Fibroblast of lung (primary cell): ENCODE measurements around the gene PIP4K2A. TPM values are rescaled to one million over a fixed set of nuclear protein-coding genes. Genes with fewer than 3 reads are reported as not detected.
A peak's percentile ranks its signal among the peaks of the same experiment; 100 is the strongest.

ENCODE experiments used
- DNase-seq, 2 donors: peaks; one replicate each; pipeline versions ENCODE4 v3.0.0 to v3.0.0-alpha.2; 2010; ENCODE audit warnings: low read depth in 2 of 2
- H2AFZ ChIP-seq: 2 replicates; pipeline ENCODE4 v1.5.1; 2012; ENCODE audit warnings: low read length, control low read depth, inconsistent platforms
- H3K27ac ChIP-seq: 2 replicates; pipeline ENCODE4 v1.5.1; 2011; ENCODE audit warnings: low read length, control low read depth; ENCODE audit not compliant: insufficient read depth
- H3K27me3 ChIP-seq: 2 replicates; pipeline ENCODE4 v1.5.1; 2011; ENCODE audit warnings: mild to moderate bottlenecking, low read length; ENCODE audit not compliant: control insufficient read depth, insufficient read depth
- H3K36me3 ChIP-seq: 2 replicates; pipeline ENCODE4 v1.5.1; 2011; ENCODE audit warnings: low read length; ENCODE audit not compliant: control insufficient read depth, insufficient read depth
- H3K4me1 ChIP-seq: 2 replicates; pipeline ENCODE4 v1.5.1; 2011; ENCODE audit warnings: low read length; ENCODE audit not compliant: control insufficient read depth, insufficient read depth; ENCODE audit errors: extremely low read depth
- H3K4me2 ChIP-seq: 2 replicates; pipeline ENCODE4 v1.5.1; 2011; ENCODE audit warnings: low read length, control low read depth; ENCODE audit not compliant: insufficient read depth; ENCODE audit errors: extremely low read depth
- H3K4me3 ChIP-seq, 4 experiments: fragments of 200-600 bp in 1 of 4; sonication (generic) in 1 of 4; replicated peaks in 1 of 4; 2 replicates each; pipeline ENCODE4 v1.5.1; 2011 to 2016; ENCODE audit warnings: low read length in 4 of 4, low read depth in 3 of 4, mild to moderate bottlenecking in 3 of 4, control low read depth in 2 of 4, inconsistent platforms in 1 of 4, mixed read lengths in 1 of 4; ENCODE audit not compliant: insufficient read depth in 1 of 4; ENCODE audit errors: control extremely low read depth in 1 of 4
- H3K79me2 ChIP-seq: 2 replicates; pipeline ENCODE4 v1.5.1; 2012; ENCODE audit warnings: mild to moderate bottlenecking, low read length, inconsistent platforms; ENCODE audit not compliant: control insufficient read depth, insufficient read depth
- H3K9ac ChIP-seq: 2 replicates; pipeline ENCODE4 v1.5.1; 2011; ENCODE audit warnings: mild to moderate bottlenecking, low read length, control low read depth; ENCODE audit not compliant: insufficient read depth
- H3K9me3 ChIP-seq: 2 replicates; pipeline ENCODE4 v1.5.1; 2012; ENCODE audit warnings: low read depth, low read length; ENCODE audit not compliant: control insufficient read depth, insufficient read depth
- H4K20me1 ChIP-seq: 2 replicates; pipeline ENCODE4 v1.5.1; 2011; ENCODE audit warnings: low read length; ENCODE audit not compliant: control insufficient read depth, insufficient read depth; ENCODE audit errors: extremely low read depth
- EZH2 ChIP-seq: IDR thresholded peaks from 2 replicates; pipeline ENCODE4 v1.5.1; 2012; ENCODE audit warnings: low read length, control low read depth, mild to moderate bottlenecking; ENCODE audit errors: missing control alignments
- polyA plus RNA-seq, 2 donors: library from polyadenylated mRNA; depleted of rRNA in 1 of 2; stranded (reverse) in 1 of 2; unstranded in 1 of 2; fragments of >200 nt; gene quantifications; 2 replicates each; pipeline ENCODE4 v1.2.1, GENCODE V29; 2011 to 2012; ENCODE audit warnings: missing spikeins in 1 of 2
- total RNA-seq: library from RNA; depleted of rRNA; stranded (reverse); fragments of >200 nt; gene quantifications from 2 replicates; pipeline ENCODE4 v1.2.1, GENCODE V29; 2014
- TF ChIP-seq, protein P1 (sequence below), 2 donors: IDR thresholded peaks in 1 of 2; conservative IDR thresholded peaks in 1 of 2; 1 replicate in 1 of 2; 2 replicates in 1 of 2; pipeline ENCODE4 v1.5.1; 2011 to 2012; ENCODE audit warnings: low read length in 2 of 2, control low read depth in 1 of 2, inconsistent platforms in 1 of 2, low read depth in 1 of 2, mild to moderate bottlenecking in 1 of 2

Gene PIP4K2A
- total and polyA plus RNA-seq, 2 donors (not counting 1 experiment from before 2014, with no cell fraction given) = 28.5 to 40.0 TPM

- Histone ChIP-seq H3K27ac (no peak overlapping the region), H4K20me1 (no peaks in the 10 kb centered on the region), H2AFZ (no peak overlapping the region), H3K4me1 (peaks cover 6% of the 10 kb centered on the region), H3K27me3 (no peaks in the 10 kb centered on the region), H3K4me3 (no peak overlapping the region), H3K36me3 (no peaks in the 10 kb centered on the region), H3K4me2 (peak overlapping the region; percentile 8), H3K79me2 (peaks cover 16% of the 10 kb centered on the region), H3K9ac (no peak overlapping the region), H3K9me3 (no peaks in the 10 kb centered on the region)
- no peak for DNase-seq
- TF ChIP-seq, protein P1, sequence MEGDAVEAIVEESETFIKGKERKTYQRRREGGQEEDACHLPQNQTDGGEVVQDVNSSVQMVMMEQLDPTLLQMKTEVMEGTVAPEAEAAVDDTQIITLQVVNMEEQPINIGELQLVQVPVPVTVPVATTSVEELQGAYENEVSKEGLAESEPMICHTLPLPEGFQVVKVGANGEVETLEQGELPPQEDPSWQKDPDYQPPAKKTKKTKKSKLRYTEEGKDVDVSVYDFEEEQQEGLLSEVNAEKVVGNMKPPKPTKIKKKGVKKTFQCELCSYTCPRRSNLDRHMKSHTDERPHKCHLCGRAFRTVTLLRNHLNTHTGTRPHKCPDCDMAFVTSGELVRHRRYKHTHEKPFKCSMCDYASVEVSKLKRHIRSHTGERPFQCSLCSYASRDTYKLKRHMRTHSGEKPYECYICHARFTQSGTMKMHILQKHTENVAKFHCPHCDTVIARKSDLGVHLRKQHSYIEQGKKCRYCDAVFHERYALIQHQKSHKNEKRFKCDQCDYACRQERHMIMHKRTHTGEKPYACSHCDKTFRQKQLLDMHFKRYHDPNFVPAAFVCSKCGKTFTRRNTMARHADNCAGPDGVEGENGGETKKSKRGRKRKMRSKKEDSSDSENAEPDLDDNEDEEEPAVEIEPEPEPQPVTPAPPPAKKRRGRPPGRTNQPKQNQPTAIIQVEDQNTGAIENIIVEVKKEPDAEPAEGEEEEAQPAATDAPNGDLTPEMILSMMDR (conservative IDR thresholded peaks at IDR 0.05 in 1 of 2, IDR thresholded peaks at IDR 0.05 in 1 of 2; ENCODE audit: low read depth in 1 of 2, low read length in 2 of 2) = no peak
- no peak for TF ChIP-seq EZH2
Measured at GRCh38 chr10:22662733-22663330, 51.5 kb downstream of the PIP4K2A start.

DNA sequence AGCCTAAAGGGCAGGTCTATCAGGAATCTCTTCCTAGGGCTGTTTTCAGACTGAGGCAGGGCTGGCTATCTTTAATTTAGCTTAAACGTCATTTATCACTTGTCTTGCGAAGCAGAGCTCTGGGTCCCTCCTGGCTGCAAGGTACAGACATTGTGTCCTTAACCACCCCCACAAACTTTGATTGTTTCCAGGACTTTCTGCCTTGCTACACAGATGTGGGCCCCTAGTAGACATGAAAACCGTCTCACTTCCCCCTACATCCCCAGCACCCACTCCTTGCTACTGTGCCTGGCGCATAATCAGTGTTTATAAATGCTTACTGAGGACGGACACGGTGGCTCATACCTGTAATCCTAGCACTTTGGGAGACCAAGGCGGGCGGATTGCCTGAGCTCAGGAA lies 54.5 kb downstream of the PIP4K2A start:
- no peak for DNase-seq
- Histone ChIP-seq H3K9ac (no peak overlapping the region), H3K79me2 (peaks cover 10% of the 10 kb centered on the region), H3K4me1 (peaks cover 13% of the 10 kb centered on the region), H3K27me3 (no peaks in the 10 kb centered on the region), H3K36me3 (no peaks in the 10 kb centered on the region), H3K9me3 (no peaks in the 10 kb centered on the region), H4K20me1 (no peaks in the 10 kb centered on the region), H3K27ac (no peak overlapping the region), H3K4me3 (no peak overlapping the region), H3K4me2 (no peak overlapping the region), H2AFZ (no peak overlapping the region)
- TF ChIP-seq, protein P1 (conservative IDR thresholded peaks at IDR 0.05 in 1 of 2, IDR thresholded peaks at IDR 0.05 in 1 of 2; ENCODE audit: low read depth in 1 of 2, low read length in 2 of 2) = no peak
- no peak for TF ChIP-seq EZH2

- peaks cover 13% of the 10 kb centered on the region for H3K4me1 ChIP-seq
- peak; percentile 26 to 75 for DNase-seq
- H2AFZ ChIP-seq = no peak overlapping the region
- TF ChIP-seq, protein P1 (conservative IDR thresholded peaks at IDR 0.05 in 1 of 2, IDR thresholded peaks at IDR 0.05 in 1 of 2; ENCODE audit: low read depth in 1 of 2, low read length in 2 of 2) = no peak
- TF ChIP-seq EZH2 = no peak
- H4K20me1 ChIP-seq = no peaks in the 10 kb centered on the region
- peaks cover 13% of the 10 kb centered on the region for H3K79me2 ChIP-seq
- H3K27ac ChIP-seq = no peak overlapping the region
- H3K9me3 ChIP-seq = no peaks in the 10 kb centered on the region
- no peak overlapping the region for H3K4me3 ChIP-seq
- no peak overlapping the region for H3K4me2 ChIP-seq
- no peak overlapping the region for H3K9ac ChIP-seq
- no peaks in the 10 kb centered on the region for H3K27me3 ChIP-seq
- no peaks in the 10 kb centered on the region for H3K36me3 ChIP-seq
Measured at GRCh38 chr10:22658745-22659410, 55.5 kb downstream of the PIP4K2A start.
